HG03066 (cell line): ENCODE data around the gene NME7.
"Not testable (repeated sequence)": the region's sequence is repeated elsewhere in the genome, so short reads cannot be mapped to it uniquely, and the experiment has no call there.

Experiments used
- ATAC-seq: cut with Tn5 transposase; IDR thresholded peaks from one replicate; pipeline ENCODE4 v1.9.1; 2021; ENCODE audit warnings: low read depth; ENCODE audit not compliant: unreplicated experiment

NME7 gene

GRCh38 chr1:169133801-169134502 lies 233.6 kb downstream of the NME7 start:
- no peak for ATAC-seq

- no peak for ATAC-seq
Observed at GRCh38 chr1:169133228-169133576, 234.4 kb downstream of the NME7 start.

DNA sequence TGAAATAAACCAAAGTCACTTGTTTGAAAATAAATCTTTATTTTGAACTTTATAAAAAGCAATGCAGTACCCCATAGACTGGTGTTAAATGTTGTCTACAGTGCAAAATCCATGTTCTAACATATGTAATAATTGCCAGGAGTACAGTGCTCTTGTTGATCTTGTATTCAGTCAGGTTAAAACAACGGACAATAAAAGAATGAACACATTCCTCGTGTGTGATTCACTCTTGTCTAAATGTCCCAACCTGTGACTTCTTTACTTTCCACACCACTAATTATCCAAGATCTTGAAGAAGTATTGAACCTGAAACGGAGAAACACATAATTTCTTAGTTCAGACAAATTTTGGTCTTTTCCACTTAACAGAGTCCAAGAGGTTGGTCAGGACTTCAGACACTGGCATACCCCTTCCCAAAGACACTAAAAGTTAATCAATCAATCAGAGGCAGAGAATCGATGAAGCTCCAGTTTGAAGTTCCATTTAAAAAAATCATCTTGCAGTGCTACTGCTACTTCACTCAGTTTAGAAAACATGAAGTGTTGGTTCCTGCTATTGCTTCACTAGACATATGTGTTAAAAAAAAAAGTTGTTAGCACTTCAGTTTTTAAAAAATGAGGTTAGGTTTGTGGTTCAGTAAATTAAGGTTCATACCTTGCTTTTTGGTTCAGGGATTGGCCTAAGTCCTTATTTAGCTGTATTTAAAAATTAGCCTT lies 234.9 kb downstream of the NME7 start:
- no peak for ATAC-seq

GRCh38 chr1:169130683-169131082 lies 236.9 kb downstream of the NME7 start:
- ATAC-seq = no peak

DNA sequence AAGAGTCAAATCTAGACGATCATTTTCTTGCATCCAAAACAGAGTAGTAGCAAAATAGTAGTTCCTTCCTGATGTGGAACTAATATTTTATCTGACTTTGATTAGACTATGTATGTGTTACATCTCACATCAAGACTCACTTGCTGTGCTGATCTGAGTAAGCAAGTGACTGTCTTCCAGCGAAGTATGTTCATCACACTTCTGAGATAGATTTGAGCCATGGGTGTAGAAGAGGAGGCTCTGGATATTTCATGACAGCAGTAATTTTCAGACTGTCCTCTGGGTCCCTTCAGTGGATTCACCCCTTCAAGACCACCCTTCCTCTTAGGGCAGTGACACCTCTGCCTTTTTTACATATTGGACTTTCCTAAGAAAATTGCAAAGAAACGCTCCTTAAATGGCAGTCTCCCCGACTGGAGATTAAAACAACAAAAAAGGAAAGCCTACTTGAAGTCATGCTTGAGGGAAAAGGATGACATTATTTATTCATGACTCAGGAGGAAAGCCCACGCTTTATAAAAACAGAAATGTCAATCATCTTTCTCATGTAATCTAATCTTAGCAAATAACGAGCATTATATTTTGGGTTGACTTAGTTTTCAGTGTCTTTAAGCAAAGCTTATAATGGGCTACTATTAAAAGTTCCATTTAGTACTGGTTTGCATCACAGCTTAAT lies 238.3 kb downstream of the NME7 start:
- no peak for ATAC-seq

GRCh38 chr1:169128562-169128961 lies 239.0 kb downstream of the NME7 start:
- no peak for ATAC-seq

DNA sequence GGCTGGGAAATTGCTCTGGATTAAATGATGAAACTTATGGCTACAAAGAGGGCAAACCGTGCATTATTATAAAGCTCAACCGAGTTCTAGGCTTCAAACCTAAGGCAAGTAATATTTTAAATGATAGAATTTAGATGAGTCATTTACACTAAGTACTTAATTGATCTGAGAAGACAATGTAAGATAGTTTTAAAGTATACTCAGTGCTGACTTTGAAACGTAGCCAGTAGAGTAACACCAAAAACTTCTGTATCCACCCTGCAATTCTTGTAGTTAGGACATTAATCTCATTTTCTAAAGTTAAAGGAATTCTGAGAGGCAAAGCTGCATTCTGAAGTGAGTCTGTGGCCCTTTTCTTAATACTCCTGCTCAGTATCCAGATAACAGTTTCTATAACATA lies 240.3 kb downstream of the NME7 start:
- no peak for ATAC-seq

DNA sequence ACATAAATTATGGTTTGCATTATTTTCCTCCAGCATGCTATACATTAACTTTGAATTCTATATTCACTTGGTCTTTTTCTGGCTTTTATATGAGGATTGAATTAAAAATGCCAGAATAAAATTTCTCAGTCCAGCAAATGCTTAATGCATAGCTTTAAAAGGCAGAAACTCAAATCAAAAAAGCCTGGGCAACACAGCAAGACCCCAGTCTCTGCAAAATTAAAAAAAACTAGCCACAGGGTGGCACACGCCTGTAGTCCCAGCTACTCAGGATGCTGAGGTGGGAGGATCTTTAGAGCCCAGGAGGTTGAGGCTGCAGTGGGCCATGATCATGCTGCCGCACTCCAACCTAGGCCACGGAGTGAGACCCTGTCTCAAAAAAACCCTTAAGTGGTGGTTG lies 241.3 kb downstream of the NME7 start:
- no peak for ATAC-seq

DNA sequence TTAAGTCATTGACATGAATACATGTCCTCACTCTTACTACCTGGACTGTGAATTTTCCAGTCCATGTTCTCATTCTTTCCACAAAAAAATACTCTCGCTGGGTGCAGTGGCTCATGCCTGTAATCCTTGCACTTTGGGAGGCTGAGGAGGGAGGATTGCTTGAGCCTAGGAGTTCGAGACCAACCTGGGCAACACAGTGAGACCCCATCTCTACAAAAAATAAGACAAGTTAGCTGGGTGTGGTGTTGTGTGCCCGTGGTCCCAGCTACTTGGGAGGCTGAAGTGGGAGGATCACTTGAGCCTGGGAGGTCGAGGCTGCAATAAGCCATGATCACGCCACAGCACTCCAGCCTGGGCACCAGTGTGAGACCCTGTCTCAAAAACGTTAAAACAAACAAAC lies 242.0 kb downstream of the NME7 start:
- not testable (repeated sequence) for ATAC-seq

DNA sequence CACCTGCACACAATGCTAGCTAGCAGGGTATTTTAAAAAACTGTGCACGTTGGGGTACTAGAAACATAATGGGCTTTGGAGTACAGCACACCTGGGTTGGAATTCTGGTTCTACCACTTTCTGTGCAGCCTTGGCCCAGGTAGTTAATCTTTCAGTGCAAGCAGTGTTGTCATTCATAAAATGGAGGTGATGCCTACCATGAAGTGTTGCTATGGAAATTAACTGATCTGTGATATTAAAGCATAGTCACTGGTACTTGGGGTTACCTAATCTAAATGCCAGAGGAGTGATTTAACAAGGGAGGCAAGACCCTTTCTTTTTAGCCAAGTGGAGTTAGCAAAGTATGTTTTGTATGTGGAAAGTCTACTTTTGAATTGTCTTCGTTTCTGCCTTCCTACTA lies 243.1 kb downstream of the NME7 start:
- no peak for ATAC-seq

GRCh38 chr1:169122976-169123375 lies 244.6 kb downstream of the NME7 start:
- ATAC-seq = peak; percentile 74

GRCh38 chr1:169121146-169121923 lies 246.3 kb downstream of the NME7 start:
- no peak for ATAC-seq

DNA sequence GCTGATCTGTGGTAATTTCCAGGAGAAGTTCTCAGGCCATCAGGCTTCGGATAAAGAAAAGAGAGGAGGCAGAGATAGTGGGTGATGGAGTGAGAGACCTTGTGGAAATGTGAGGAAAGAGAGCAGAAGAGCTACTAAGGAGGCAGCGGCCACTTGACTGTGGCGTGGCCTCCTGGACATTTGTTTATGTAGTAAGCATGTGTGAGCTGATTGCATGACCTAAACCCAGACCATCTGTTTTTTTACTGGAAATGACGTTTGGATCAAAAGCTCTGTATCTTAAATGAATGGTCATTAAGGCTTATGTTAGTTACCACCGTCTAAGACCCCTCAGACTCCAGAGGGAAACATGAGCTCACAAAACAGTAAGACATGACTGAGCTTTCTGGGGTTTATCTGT lies 247.5 kb downstream of the NME7 start:
- ATAC-seq = no peak

GRCh38 chr1:169119405-169119804 lies 248.2 kb downstream of the NME7 start:
- no peak for ATAC-seq

DNA sequence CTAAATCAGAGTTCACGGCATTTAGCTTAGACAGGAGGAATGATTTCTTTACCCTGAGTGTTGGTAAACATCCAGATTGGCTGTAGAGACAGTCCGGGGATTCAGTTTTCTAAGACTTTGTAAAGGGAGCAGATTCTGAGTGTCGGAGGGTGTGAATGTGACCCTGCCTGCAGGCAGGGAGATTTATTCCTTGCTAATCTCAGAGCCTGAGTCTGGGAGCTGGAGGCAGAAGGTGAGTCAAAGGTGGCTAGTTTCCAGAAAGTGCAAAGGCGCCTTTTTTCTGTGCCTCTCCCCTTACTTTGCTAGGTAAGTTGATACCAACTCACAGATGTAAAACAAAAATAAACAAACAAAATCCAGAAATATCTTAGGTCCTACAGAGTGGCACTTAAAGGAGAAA lies 249.4 kb downstream of the NME7 start:
- ATAC-seq = no peak

- ATAC-seq = no peak
Observed at GRCh38 chr1:169117599-169117998, 250.0 kb downstream of the NME7 start.

DNA sequence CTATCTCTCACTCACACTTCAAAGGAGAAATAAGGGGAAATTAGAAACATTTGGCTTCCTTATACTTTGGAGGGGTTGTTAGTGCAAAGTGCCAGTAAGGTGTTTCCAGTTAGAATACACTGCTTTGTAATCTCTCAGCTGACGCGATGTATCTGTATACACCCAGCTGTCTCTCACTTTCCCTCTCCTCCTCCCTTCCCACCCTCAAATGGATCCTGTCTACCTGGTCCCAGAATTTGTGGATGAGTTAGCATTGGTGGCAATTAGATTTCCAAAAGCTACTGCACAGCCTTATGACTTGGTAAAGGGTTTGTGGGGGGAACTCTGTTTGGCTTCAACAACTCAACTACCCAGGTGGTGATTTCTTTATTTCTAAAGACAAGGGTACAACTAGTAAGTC lies 250.6 kb downstream of the NME7 start:
- ATAC-seq = no peak

DNA sequence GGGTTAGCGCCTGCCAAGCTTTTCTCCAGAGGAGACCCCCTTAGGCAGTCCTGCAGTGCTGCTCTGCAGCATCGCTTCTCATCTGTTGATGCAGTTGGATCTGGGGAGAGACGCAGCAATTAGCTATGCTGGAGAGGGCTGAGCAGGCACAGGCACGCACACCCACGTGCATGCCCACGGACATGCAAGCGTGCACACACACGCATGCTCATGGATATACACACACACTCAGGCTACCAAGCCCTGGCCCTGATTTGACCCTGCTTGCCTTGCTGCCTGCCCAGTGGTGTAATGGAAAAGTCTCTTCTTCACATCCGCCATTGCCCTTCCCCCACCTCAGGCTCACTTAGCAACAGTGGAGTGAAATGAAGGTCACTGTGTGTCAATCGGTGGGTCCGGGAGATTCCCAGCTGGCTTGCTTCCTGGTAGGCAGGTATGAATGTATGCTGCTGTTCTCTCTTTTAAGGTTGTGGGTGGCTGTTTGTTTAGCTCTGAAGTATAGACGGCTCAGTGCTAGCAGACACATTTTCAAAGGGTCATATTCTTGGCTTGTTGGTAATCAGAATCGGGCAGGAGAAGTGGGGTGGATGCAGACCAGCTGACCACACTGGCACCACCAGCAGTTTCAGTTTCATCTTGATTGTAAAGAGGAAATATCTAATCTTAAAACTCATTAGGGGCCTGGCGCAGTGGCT lies 251.6 kb downstream of the NME7 start:
- peak; percentile 56 for ATAC-seq

DNA sequence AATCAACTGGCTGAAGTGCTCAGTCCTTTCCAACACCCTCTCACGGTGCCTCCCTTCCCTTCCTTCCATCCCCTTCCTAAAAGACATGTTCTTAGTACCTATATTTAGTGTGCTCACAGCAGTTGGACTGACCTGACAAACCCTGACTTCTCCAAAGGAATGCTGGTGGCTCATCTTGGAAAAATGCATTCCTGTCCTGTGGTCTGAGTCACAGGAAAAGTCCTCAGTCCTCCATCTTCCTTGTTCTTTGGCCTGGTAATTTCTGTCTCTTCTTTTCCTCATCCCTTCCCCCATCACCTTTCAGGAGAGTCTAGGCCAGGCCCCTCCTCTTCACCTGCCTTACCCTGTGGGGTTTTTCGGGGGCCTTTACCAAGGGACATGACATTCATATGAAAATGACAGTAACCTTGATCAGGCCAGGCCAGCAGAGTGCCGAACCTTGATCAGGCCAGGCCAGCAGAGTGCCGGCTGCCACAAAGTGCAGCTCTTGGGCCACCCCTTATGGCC lies 253.9 kb downstream of the NME7 start:
- no peak for ATAC-seq

GRCh38 chr1:169112241-169112640 lies 255.4 kb downstream of the NME7 start:
- ATAC-seq = no peak
